Measurements from ENCODE around the gene DLL1. TPM values are rescaled to one million over a fixed set of nuclear protein-coding genes. Genes with fewer than 3 reads are reported as not detected.
A peak's percentile ranks its signal among the peaks of the same experiment; 100 is the strongest.

The DLL1 gene
- total and polyA plus RNA-seq, 4 experiments from 2014 or later = 0.07 to 3.4 (median 1.7) TPM; not detected in 1

DNA sequence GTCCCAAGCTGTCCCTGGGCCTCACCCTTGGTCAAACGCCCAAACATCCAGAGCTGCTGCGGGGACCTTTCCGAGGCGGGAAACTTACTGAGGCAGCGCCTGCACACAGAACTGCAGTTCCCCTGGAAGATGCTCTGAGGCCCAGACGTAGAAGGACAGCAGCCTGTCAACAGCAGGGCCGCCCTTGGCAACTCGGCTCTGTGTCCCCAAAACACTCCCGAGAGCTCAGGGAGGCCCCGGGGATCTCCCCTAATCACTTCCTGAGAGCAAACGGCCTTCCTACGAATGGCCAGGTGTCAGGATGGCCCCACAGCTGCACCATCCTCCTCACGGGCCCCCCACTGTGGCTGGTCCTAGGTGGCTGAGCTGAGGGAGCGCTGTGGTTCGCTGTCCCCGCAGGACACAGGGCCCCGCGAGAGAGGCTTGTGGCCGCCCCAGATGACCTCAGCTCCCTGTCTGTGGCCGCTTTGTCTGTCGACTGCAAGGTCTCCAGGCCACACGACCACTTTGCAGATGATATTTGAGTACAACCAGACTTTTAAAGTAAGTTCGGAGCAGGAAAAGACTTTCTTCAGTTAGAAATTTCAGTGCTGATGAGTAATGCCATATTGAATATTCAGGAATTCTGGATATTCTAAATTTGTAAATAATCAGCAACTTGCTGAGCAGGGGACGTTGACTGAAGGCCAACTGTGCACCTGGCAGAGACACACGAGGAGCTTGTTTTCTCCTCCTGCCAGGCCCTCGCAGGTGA, 46.0 kb downstream of the DLL1 start:
- H3K9me3 Mint-ChIP-seq = no peaks in the 10 kb centered on the region
- H3K27ac Mint-ChIP-seq = peak overlapping the region in 1 of 7 donors; percentile 69
- intact Hi-C loops (cut with micrococcal nuclease) = no loop called here
- H3K4me3 ChIP-seq (ENCODE audit: low read length in 2 of 2) = no peak overlapping the region
- ChIA-PET CTCF (ENCODE audit: partially characterized antibody) (interaction anchor here (0.6 kb wide), 1 partner anchor 49 kb away, joined by 3 read pairs; no protein-coding TSS in a partner anchor), POLR2A (ENCODE audit: partially characterized antibody) (no interaction called here)
- no peaks in the 10 kb centered on the region for H3K4me1 Mint-ChIP-seq
- H3K36me3 Mint-ChIP-seq = no peaks in the 10 kb centered on the region
- H3K27me3 Mint-ChIP-seq = peaks cover 1 to 6% of the 10 kb centered on the region in 2 donors
- H3K27ac ChIP-seq (ENCODE audit: low read depth, low read length) = no peak overlapping the region
- DNase-seq = no peak
- no peaks in the 10 kb centered on the region for H3K9me3 ChIP-seq (ENCODE audit: control insufficient read depth in 1 of 2, low read length in 2 of 2)
- no peak overlapping the region for H3K4me3 Mint-ChIP-seq
- H3K27me3 ChIP-seq (ENCODE audit: insufficient read depth, low read length) = no peaks in the 10 kb centered on the region
- H3K4me1 ChIP-seq (ENCODE audit: insufficient read depth, low read length) = no peaks in the 10 kb centered on the region
- no peaks in the 10 kb centered on the region for H3K36me3 ChIP-seq (ENCODE audit: insufficient read depth, low read length)

DNA sequence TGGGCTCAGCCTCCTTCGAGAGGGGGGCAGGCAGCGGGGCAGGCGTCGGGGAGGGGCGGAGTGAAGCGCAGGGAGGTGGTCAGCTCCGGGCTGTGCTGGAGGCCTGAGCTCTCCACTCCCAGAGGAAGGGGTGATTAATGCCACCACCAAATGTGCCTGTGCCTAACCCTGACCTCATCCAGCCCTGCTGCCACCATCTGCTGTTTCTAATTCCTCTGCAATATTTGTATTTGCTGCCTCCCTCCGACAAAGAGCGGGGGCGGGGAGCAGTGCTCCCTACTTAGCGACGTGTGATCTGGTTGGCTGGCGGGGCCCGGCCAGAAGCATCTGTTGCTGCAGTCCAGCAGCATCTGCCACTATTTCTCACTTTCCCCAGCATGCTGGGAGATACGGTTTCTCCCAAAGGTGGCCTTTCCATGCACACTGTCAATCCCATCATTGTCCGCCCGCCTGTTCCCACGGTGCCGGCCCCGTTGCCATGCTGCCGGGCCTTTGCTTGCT, 47.0 kb downstream of the DLL1 start:
- H3K4me3 ChIP-seq (ENCODE audit: low read length in 2 of 2) = no peak overlapping the region
- peak overlapping the region in 1 of 7 donors; percentile 62 for H3K27ac Mint-ChIP-seq
- POLR2A ChIA-PET (ENCODE audit: partially characterized antibody) = no interaction called here
- DNase-seq = no peak
- H3K4me1 Mint-ChIP-seq = no peaks in the 10 kb centered on the region
- no peaks in the 10 kb centered on the region for H3K9me3 Mint-ChIP-seq
- peaks cover 4 to 6% of the 10 kb centered on the region in 2 donors for H3K27me3 Mint-ChIP-seq
- H3K27ac ChIP-seq (ENCODE audit: low read depth, low read length) = no peak overlapping the region
- no peaks in the 10 kb centered on the region for H3K4me1 ChIP-seq (ENCODE audit: insufficient read depth, low read length)
- H3K9me3 ChIP-seq (ENCODE audit: control insufficient read depth in 1 of 2, low read length in 2 of 2) = no peaks in the 10 kb centered on the region
- H3K4me3 Mint-ChIP-seq = no peak overlapping the region
- no peaks in the 10 kb centered on the region for H3K36me3 Mint-ChIP-seq
- no peaks in the 10 kb centered on the region for H3K36me3 ChIP-seq (ENCODE audit: insufficient read depth, low read length)
- CTCF ChIA-PET (ENCODE audit: partially characterized antibody) = no interaction called here
- intact Hi-C loops (cut with micrococcal nuclease) = no loop called here
- H3K27me3 ChIP-seq (ENCODE audit: insufficient read depth, low read length) = no peaks in the 10 kb centered on the region

DNA sequence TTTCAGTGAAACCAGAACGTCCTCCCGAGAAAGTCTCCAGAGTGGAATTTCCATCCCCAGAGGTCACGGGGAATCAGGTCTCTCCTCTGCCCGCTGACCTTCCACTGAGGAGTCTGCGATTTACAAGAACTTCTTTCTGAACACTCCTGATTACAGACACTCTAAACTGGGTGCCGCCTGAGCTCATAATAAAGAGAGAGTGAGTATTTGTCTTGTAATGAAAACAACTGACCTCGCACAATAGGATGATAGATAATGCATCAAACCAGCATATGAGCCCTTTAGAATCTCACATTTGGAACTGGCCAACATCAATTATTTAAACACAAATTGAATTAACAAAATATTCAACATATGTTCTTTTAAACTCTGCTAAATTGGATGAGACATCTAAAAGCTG, 47.5 kb downstream of the DLL1 start:
- no peaks in the 10 kb centered on the region for H3K4me1 ChIP-seq (ENCODE audit: insufficient read depth, low read length)

DNA sequence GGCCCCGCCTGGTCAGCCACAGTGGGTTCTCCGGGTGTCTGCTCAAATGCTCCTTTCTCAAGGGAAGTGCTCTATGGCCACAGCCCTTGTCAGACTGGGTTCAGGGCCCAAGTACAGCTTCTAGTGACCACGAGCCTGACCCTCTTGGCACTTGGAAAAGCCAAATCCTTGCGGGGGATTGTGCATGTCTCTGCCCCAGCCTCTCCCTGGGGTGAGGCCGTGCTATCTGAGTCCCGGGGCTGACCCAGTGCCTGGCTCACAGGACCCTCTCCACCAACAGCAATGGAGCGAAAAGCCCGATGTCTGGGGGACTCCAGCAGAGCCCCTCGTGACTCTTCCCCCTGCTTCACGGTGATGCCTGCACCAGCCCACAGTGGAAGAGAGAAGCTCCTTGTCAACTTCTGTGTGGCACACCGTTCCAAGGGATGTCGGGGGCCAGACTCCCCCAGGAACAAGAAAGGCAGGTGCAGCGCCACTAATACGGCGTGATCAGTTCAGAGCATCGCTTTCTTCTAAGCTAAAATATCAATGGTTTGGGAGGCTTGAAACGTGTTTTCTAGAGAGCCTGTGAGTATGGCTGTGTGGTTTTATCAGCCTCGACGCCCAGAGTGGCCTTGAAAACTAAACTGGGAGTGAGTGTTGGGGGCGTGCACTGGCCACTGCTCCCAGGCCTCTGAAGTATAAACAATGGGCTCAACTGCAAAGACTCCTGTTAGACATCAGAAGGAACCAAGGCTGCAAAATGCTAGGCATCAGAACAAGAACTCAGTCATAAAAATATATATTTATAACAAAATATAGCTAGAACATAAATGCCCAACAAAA, 51.9 kb downstream of the DLL1 start:
- no peaks in the 10 kb centered on the region for H3K9me3 ChIP-seq (ENCODE audit: control insufficient read depth in 1 of 2, low read length in 2 of 2)
- no peaks in the 10 kb centered on the region for H3K4me1 Mint-ChIP-seq
- no peak overlapping the region for H3K4me3 ChIP-seq (ENCODE audit: low read length in 2 of 2)
- no peaks in the 10 kb centered on the region for H3K27me3 ChIP-seq (ENCODE audit: insufficient read depth, low read length)
- H3K4me3 Mint-ChIP-seq = no peak overlapping the region
- no peak overlapping the region for H3K27ac Mint-ChIP-seq
- no peaks in the 10 kb centered on the region for H3K4me1 ChIP-seq (ENCODE audit: insufficient read depth, low read length)
- ChIA-PET POLR2A (ENCODE audit: partially characterized antibody) (no interaction called here), CTCF (ENCODE audit: partially characterized antibody) (no interaction called here)
- no peaks in the 10 kb centered on the region for H3K36me3 Mint-ChIP-seq
- no peaks in the 10 kb centered on the region for H3K9me3 Mint-ChIP-seq
- no peaks in the 10 kb centered on the region for H3K36me3 ChIP-seq (ENCODE audit: insufficient read depth, low read length)
- no peak overlapping the region for H3K27ac ChIP-seq (ENCODE audit: low read depth, low read length)
- DNase-seq = no peak
- intact Hi-C loops (cut with micrococcal nuclease) = no loop called here
- peaks cover 3 to 4% of the 10 kb centered on the region in 2 donors for H3K27me3 Mint-ChIP-seq

More for the DNA sequence above, 47.5 kb downstream of the DLL1 start:
- DNase-seq = no peak
- ChIA-PET CTCF (ENCODE audit: partially characterized antibody) (no interaction called here), POLR2A (ENCODE audit: partially characterized antibody) (no interaction called here)
- intact Hi-C loops (cut with micrococcal nuclease) = no loop called here
- H3K27ac ChIP-seq (ENCODE audit: low read depth, low read length) = no peak overlapping the region
- H3K9me3 ChIP-seq (ENCODE audit: control insufficient read depth in 1 of 2, low read length in 2 of 2) = no peaks in the 10 kb centered on the region
- no peak overlapping the region for H3K4me3 Mint-ChIP-seq
- no peak overlapping the region for H3K4me3 ChIP-seq (ENCODE audit: low read length in 2 of 2)
- no peaks in the 10 kb centered on the region for H3K36me3 ChIP-seq (ENCODE audit: insufficient read depth, low read length)
- no peaks in the 10 kb centered on the region for H3K27me3 ChIP-seq (ENCODE audit: insufficient read depth, low read length)
- H3K9me3 Mint-ChIP-seq = no peaks in the 10 kb centered on the region
- no peak overlapping the region for H3K27ac Mint-ChIP-seq
- H3K4me1 Mint-ChIP-seq = no peaks in the 10 kb centered on the region
- H3K36me3 Mint-ChIP-seq = no peaks in the 10 kb centered on the region
- H3K27me3 Mint-ChIP-seq = peaks cover 4 to 5% of the 10 kb centered on the region in 2 donors

DNA sequence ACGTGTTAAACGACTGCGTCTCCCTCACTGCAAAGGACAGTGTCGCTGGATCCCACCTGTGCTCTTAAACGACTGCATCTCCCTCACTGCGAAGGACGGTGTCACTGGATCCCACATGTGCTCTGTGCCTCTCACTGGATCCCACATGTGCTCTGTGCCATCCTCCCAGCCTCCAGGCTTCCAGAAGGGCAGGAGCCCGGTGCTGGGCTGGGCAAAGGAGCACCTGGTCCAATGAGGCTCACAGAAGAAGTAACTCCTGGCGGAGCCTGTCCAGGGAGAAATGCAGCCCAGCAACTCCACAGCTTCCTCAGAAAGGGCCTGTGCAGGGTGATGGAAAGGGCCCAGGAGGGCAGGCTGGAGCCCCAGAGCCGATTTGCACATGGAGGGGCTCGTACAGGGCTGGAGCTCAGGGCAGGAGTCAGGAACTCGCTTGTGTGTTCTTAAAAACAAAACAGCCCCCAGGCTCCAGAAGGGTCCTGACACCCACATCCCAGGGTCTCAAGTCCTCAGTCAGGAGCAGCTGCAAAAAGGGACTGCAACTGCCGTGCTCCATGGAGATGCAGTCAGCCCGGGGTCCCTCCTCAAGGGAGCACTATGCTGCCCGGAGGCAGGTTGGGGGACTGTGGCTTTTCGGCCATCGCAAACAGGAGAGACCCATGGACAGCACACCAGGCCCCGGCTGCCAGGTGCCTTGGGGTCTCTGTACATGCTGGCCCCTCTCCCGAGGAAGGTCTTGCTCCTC, 52.7 kb downstream of the DLL1 start:
- no peak for DNase-seq

DNA sequence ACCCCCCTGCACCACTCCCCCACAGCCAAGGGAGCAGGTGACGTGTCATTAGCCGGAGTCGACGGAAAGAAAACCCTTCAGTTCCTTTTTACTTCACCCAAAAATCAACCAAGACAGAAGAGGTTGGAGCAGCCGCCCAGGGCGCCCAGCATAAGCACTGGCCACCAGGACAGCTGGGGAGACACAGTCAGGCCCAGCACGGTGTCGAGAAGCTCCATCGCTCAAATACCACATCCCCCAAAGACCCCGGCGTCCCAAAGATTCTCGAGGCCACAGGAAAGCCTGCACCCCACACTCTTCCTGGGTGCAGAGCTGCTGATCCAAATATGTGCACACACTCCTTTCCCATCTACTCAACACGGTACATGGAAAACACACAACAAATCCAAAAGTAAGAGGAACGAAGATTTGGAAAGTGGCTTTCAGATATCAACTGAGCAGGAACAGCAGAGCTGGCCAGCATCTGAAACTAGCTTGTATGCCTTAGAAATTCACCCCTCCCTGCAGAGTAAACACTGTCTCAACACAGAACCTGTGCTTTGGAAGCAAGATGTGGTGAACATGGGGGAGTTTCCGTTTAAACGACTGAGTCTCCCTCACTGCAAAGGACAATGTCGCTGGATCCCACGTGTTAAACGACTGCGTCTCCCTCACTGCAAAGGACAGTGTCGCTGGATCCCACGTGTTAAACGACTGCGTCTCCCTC, 54.6 kb downstream of the DLL1 start:
- no peaks in the 10 kb centered on the region for H3K27me3 ChIP-seq (ENCODE audit: insufficient read depth, low read length)
- peaks cover 0 to 4% of the 10 kb centered on the region in 2 donors for H3K27me3 Mint-ChIP-seq
- CTCF ChIA-PET (ENCODE audit: partially characterized antibody) = interaction anchor here (0.6 kb wide), 1 partner anchor 14 kb away, joined by 3 read pairs; no protein-coding TSS in a partner anchor
- H3K36me3 ChIP-seq (ENCODE audit: insufficient read depth, low read length) = no peaks in the 10 kb centered on the region
- POLR2A ChIA-PET (ENCODE audit: partially characterized antibody) = no interaction called here
- no peaks in the 10 kb centered on the region for H3K36me3 Mint-ChIP-seq
- intact Hi-C loops (cut with micrococcal nuclease) = no loop called here
- DNase-seq = no peak
- H3K9me3 ChIP-seq (ENCODE audit: control insufficient read depth in 1 of 2, low read length in 2 of 2) = no peaks in the 10 kb centered on the region
- no peak overlapping the region for H3K4me3 Mint-ChIP-seq
- H3K4me1 ChIP-seq (ENCODE audit: insufficient read depth, low read length) = no peaks in the 10 kb centered on the region
- H3K9me3 Mint-ChIP-seq = no peaks in the 10 kb centered on the region
- no peaks in the 10 kb centered on the region for H3K4me1 Mint-ChIP-seq
- no peak overlapping the region for H3K27ac ChIP-seq (ENCODE audit: low read depth, low read length)
- H3K27ac Mint-ChIP-seq = no peak overlapping the region
- no peak overlapping the region for H3K4me3 ChIP-seq (ENCODE audit: low read length in 2 of 2)

More for the DNA sequence above, 52.7 kb downstream of the DLL1 start:
- intact Hi-C loops (cut with micrococcal nuclease) = no loop called here
- no peaks in the 10 kb centered on the region for H3K4me1 ChIP-seq (ENCODE audit: insufficient read depth, low read length)
- no peak overlapping the region for H3K27ac ChIP-seq (ENCODE audit: low read depth, low read length)
- CTCF ChIA-PET (ENCODE audit: partially characterized antibody) = no interaction called here
- no peaks in the 10 kb centered on the region for H3K4me1 Mint-ChIP-seq
- POLR2A ChIA-PET (ENCODE audit: partially characterized antibody) = no interaction called here
- H3K4me3 Mint-ChIP-seq = no peak overlapping the region
- no peak overlapping the region for H3K4me3 ChIP-seq (ENCODE audit: low read length in 2 of 2)
- H3K27ac Mint-ChIP-seq = no peak overlapping the region
- peaks cover 2 to 4% of the 10 kb centered on the region in 2 donors for H3K27me3 Mint-ChIP-seq
- no peaks in the 10 kb centered on the region for H3K36me3 ChIP-seq (ENCODE audit: insufficient read depth, low read length)
- H3K27me3 ChIP-seq (ENCODE audit: insufficient read depth, low read length) = no peaks in the 10 kb centered on the region
- no peaks in the 10 kb centered on the region for H3K9me3 Mint-ChIP-seq
- H3K36me3 Mint-ChIP-seq = no peaks in the 10 kb centered on the region
- no peaks in the 10 kb centered on the region for H3K9me3 ChIP-seq (ENCODE audit: control insufficient read depth in 1 of 2, low read length in 2 of 2)

Measured in CD4-positive, alpha-beta memory T cell (primary cell).